H1 (cell line): Measurements from ENCODE around the gene RASEF. TPM values are rescaled to one million over a fixed set of nuclear protein-coding genes. Genes with fewer than 3 reads are reported as not detected.

Source experiments
- ATF2 ChIP-seq: IDR thresholded peaks from 2 replicates; pipeline ENCODE4 v1.6.1; 2012; ENCODE audit warnings: low read length, inconsistent platforms
- RBBP5 ChIP-seq: IDR thresholded peaks from 2 replicates; pipeline ENCODE4 v1.7.1; 2012; ENCODE audit warnings: low read depth, mild to moderate bottlenecking, inconsistent platforms, low read length, moderate library complexity, borderline replicate concordance
- SIX5 ChIP-seq: IDR thresholded peaks from 2 replicates; pipeline ENCODE4 v1.6.1; 2011; ENCODE audit warnings: mild to moderate bottlenecking, low read depth, low read length
- polyA plus RNA-seq, 7 experiments: library from polyadenylated mRNA; depleted of rRNA in 3 of 7; stranded (reverse) in 5 of 7; unstranded in 2 of 7; fragments of >200 nt in 5 of 7; fragments of 200-250 nt in 2 of 7; gene quantifications; 1 replicate in 5 of 7; 2 replicates in 1 of 7; 4 replicates in 1 of 7; pipeline versions ENCODE4 v1.2.1 to v1.2.3, GENCODE V29; 2011 to 2013; ENCODE audit warnings: missing spikeins in 2 of 7, mixed read lengths in 2 of 7
- total RNA-seq: library from RNA; stranded (reverse); fragmentation: NEBNext Ultra II Directional; extraction: Animal tissue kit (Norgen Biotek cat#: 25700); gene quantifications from 2 replicates; pipeline ENCODE4 v1.2.1, GENCODE V29; 2021

The RASEF gene
- total and polyA plus RNA-seq, 2 of the 8 experiments (the other 6 are each of a cell fraction or from before 2014, with no cell fraction given), result 1.1 to 4.6 TPM

- TF ChIP-seq SIX5 (no peak), ATF2 (no peak), RBBP5 (no peak)
Measured at GRCh38 chr9:83068414-83068813, 5.5 kb upstream of the RASEF start (continued).
